Smooth muscle cell (in vitro differentiated cells): ENCODE results near the gene SEMA3F. TPM values are rescaled to one million over a fixed set of nuclear protein-coding genes. Genes with fewer than 3 reads are reported as not detected.
A peak's percentile ranks its signal among the peaks of the same experiment; 100 is the strongest.

Experiments used
- DNase-seq: peaks from one replicate; lab custom pipeline; 2025; ENCODE audit not compliant: unreplicated experiment; lab: John Stamatoyannopoulos, UW
- H2AFZ ChIP-seq: fragments of 200-600 bp; sonication (generic); 2 replicates; pipeline ENCODE4 v1.6.0; 2016; ENCODE audit warnings: antibody characterized with exemption, low read depth, mild to moderate bottlenecking
- H3F3A ChIP-seq: fragments of 200-600 bp; sonication (generic); 2 replicates; pipeline ENCODE4 v1.6.0; 2017; ENCODE audit warnings: antibody characterized with exemption, low read depth
- H3K27ac ChIP-seq: fragments of 200-600 bp; sonication (generic); 2 replicates; pipeline ENCODE4 v1.5.1; 2016; ENCODE audit warnings: low read depth, mild to moderate bottlenecking
- H3K27me3 ChIP-seq: fragments of 200-600 bp; sonication (generic); 2 replicates; pipeline ENCODE4 v1.6.1; 2016; ENCODE audit warnings: low read depth, mild to moderate bottlenecking
- H3K36me3 ChIP-seq: fragments of 200-600 bp; sonication (generic); 2 replicates; pipeline ENCODE4 v1.5.1; 2016; ENCODE audit warnings: low read depth
- H3K4me1 ChIP-seq: fragments of 200-600 bp; sonication (generic); 2 replicates; pipeline ENCODE4 v1.5.1; 2016; ENCODE audit warnings: low read depth
- H3K4me2 ChIP-seq: fragments of 200-600 bp; sonication (generic); 2 replicates; pipeline ENCODE4 v1.6.0; 2016; ENCODE audit warnings: mild to moderate bottlenecking
- H3K4me3 ChIP-seq: fragments of 200-600 bp; sonication (generic); 2 replicates; pipeline ENCODE4 v1.5.1; 2016; ENCODE audit warnings: mild to moderate bottlenecking
- H3K79me2 ChIP-seq: fragments of 200-600 bp; sonication (generic); 2 replicates; pipeline ENCODE4 v1.6.0; 2016; ENCODE audit warnings: low read depth, mild to moderate bottlenecking
- H3K9ac ChIP-seq: fragments of 200-600 bp; sonication (generic); 2 replicates; pipeline ENCODE4 v1.6.0; 2016; ENCODE audit warnings: low read depth
- H3K9me3 ChIP-seq: fragments of 200-600 bp; sonication (generic); replicated peaks from 2 replicates; pipeline ENCODE4 v1.5.1; 2016; ENCODE audit warnings: low read depth
- H4K20me1 ChIP-seq: fragments of 200-600 bp; sonication (generic); 2 replicates; pipeline ENCODE4 v1.6.0; 2016; ENCODE audit warnings: low read depth
- WGBS: methylation state at CpG from one replicate; pipeline ENCODE4 v1.1.7; 2016; ENCODE audit warnings: low lambda C conversion rate; 5-methylcytosine and 5-hydroxymethylcytosine counted together
- polyA plus RNA-seq: library from polyadenylated mRNA; unstranded; fragments of >200 nt; fragmentation: Nextera tagmentation; extraction: Ambion mirVana; gene quantifications from 2 replicates; pipeline ENCODE4 v1.2.1, GENCODE V29; 2016
- total RNA-seq: library from RNA; depleted of rRNA; stranded (reverse); fragments of >200 nt; gene quantifications from 2 replicates; pipeline ENCODE4 v1.2.3, GENCODE V29; 2014
- TF ChIP-seq, protein P1 (sequence below): fragments of 200-600 bp; sonication (generic); IDR thresholded peaks from 2 replicates; pipeline ENCODE4 v1.5.1; 2017; ENCODE audit warnings: borderline replicate concordance, mild to moderate bottlenecking, antibody characterized with exemption; ENCODE audit not compliant: insufficient read depth, poor library complexity, severe bottlenecking

Gene SEMA3F
- total and polyA plus RNA-seq, 2 experiments from 2014 or later = 9.2 to 16.9 TPM

DNA sequence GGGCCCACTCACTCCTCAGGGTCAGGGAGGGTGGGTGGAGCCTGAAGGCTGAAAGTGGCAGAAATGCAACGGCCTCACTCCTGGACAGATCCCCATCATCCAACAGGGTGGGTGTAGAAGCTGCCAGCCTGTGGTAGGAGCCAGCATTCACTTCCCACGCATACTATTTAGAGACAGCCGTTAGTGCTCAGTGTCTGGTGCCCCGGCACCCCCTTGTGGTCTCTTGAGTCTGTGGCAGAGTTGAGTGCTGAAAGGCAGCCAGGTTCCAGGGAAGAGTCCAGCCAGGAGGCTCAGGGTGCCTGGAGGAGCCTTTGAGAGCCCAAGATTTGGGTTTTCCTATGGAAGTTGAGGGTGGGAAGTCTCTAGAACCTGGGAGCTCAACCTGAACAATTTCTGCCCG, 34.1 kb downstream of the SEMA3F start:
- Histone ChIP-seq H3K4me2 (no peak overlapping the region), H4K20me1 (no peaks in the 10 kb centered on the region), H2AFZ (no peak overlapping the region), H3K4me1 (no peaks in the 10 kb centered on the region), H3K79me2 (no peaks in the 10 kb centered on the region), H3K27ac (no peak overlapping the region), H3K9me3 (no peaks in the 10 kb centered on the region), H3K9ac (no peak overlapping the region), H3K36me3 (no peaks in the 10 kb centered on the region), H3K4me3 (no peak overlapping the region), H3K27me3 (peaks cover 5% of the 10 kb centered on the region), H3F3A (no peaks in the 10 kb centered on the region)
- peak; percentile 24 for DNase-seq
- TF ChIP-seq, protein P1, sequence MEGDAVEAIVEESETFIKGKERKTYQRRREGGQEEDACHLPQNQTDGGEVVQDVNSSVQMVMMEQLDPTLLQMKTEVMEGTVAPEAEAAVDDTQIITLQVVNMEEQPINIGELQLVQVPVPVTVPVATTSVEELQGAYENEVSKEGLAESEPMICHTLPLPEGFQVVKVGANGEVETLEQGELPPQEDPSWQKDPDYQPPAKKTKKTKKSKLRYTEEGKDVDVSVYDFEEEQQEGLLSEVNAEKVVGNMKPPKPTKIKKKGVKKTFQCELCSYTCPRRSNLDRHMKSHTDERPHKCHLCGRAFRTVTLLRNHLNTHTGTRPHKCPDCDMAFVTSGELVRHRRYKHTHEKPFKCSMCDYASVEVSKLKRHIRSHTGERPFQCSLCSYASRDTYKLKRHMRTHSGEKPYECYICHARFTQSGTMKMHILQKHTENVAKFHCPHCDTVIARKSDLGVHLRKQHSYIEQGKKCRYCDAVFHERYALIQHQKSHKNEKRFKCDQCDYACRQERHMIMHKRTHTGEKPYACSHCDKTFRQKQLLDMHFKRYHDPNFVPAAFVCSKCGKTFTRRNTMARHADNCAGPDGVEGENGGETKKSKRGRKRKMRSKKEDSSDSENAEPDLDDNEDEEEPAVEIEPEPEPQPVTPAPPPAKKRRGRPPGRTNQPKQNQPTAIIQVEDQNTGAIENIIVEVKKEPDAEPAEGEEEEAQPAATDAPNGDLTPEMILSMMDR = peak; percentile 80
- WGBS = 22% methylated on average over 5 of the region's 5 CpGs

DNA sequence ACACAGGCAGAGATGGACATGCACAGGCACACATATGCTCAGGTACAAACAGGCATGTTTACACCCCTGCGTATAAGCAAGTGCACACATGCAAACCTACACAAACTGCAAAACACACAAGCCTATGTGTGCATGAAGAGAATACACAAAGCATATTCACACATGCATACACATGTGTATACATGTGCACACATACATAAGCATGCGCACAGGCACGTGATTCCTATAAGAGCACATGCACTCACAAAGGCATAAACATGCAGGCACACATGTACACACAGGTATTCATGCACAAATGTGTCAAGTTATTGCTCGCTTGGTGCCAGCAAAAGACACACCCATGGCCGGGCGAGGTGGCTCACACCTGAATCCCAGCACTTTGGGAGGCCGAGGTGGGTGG, 34.9 kb downstream of the SEMA3F start:
- no peaks in the 10 kb centered on the region for H3F3A ChIP-seq
- no peaks in the 10 kb centered on the region for H3K79me2 ChIP-seq
- H3K27ac ChIP-seq = no peak overlapping the region
- H3K9me3 ChIP-seq = no peaks in the 10 kb centered on the region
- 95% methylated on average over 7 of the region's 7 CpGs for WGBS
- no peaks in the 10 kb centered on the region for H3K36me3 ChIP-seq
- no peak overlapping the region for H3K9ac ChIP-seq
- peaks cover 5% of the 10 kb centered on the region for H3K27me3 ChIP-seq
- TF ChIP-seq, protein P1 = no peak
- H3K4me3 ChIP-seq = no peak overlapping the region
- H2AFZ ChIP-seq = no peak overlapping the region
- no peaks in the 10 kb centered on the region for H3K4me1 ChIP-seq
- no peak overlapping the region for H3K4me2 ChIP-seq
- H4K20me1 ChIP-seq = no peaks in the 10 kb centered on the region
- DNase-seq = no peak

DNA sequence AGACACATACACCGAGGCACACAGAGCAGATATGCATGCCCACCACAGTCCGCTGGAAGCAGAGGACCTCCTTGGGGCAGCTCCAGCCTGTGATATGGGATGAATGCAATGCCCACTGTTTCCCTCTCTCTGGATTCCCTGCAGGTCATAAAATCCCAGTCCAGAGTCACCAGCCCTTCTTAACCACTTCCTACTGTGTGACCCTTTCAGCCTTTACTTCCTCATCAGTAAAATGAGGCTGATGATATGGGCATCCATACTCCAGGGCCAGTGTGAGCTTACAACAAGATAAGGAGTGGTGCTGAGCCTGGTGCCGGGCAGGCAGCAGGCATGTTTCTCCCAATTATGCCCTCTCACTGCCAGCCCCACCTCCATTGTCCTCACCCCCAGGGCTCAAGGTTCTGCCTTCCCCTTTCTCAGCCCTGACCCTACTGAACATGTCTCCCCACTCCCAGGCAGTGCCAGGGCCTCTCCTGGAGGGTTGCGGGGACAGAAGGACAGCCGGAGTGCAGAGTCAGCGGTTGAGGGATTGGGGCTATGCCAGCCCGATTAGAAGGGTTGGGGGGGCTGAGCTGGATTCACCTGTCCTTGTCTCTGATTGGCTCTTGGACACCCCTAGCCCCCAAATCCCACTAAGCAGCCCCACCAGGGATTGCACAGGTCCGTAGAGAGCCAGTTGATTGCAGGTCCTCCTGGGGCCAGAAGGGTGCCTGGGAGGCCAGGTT, 36.0 kb downstream of the SEMA3F start, which contains the start of gene GNAT1:
Gene GNAT1 (plus strand): TSS at position 675 of the 725 bp plus-strand sequence. CDS start 116 bp downstream, outside the sequence.
- Histone ChIP-seq H3K36me3 (no peaks in the 10 kb centered on the region), H3K4me3 (no peak within 1 kb of the TSS), H3K4me2 (no peak within 1 kb of the TSS), H3K79me2 (no peaks in the 10 kb centered on the region), H3F3A (no peaks in the 10 kb centered on the region), H3K27me3 (peaks cover 5% of the 10 kb centered on the region), H3K9ac (no peak within 1 kb of the TSS), H2AFZ (no peak within 1 kb of the TSS), H3K4me1 (no peaks in the 10 kb centered on the region), H3K27ac (no peak within 1 kb of the TSS), H3K9me3 (no peaks in the 10 kb centered on the region), H4K20me1 (no peaks in the 10 kb centered on the region)
- 87% methylated on average over 8 of the region's 8 CpGs for WGBS
- DNase-seq = no peak
- TF ChIP-seq, protein P1 = no peak

DNA sequence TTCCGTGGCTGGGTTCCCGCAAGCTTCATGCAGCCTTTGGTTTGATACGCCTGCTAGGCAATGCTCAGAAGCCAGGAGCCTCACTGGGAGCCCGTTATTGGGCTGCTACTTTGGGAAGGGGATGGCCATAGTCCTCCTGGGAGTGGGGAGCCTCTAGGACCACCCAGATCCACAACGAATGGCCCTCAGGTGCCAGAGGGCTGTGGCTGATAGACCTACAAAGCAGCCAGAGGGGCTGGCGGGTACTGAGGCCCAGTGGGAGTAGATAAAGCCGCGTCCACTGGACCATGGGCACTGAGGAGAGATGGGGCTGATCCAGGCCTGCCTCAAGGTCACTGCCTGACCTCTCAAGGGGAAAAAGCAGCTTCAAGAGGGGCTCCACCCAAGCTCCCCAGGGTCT, 37.0 kb downstream of the SEMA3F start:
- 90% methylated on average over 8 of the region's 8 CpGs for WGBS
- DNase-seq = no peak

More for the DNA sequence above, 37.0 kb downstream of the SEMA3F start:
- H3K4me3 ChIP-seq = no peak overlapping the region
- no peaks in the 10 kb centered on the region for H3K79me2 ChIP-seq
- no peaks in the 10 kb centered on the region for H3F3A ChIP-seq
- no peaks in the 10 kb centered on the region for H4K20me1 ChIP-seq
- no peak overlapping the region for H2AFZ ChIP-seq
- H3K27me3 ChIP-seq = peaks cover 5% of the 10 kb centered on the region
- H3K4me1 ChIP-seq = no peaks in the 10 kb centered on the region
- no peaks in the 10 kb centered on the region for H3K9me3 ChIP-seq
- H3K9ac ChIP-seq = no peak overlapping the region
- no peaks in the 10 kb centered on the region for H3K36me3 ChIP-seq
- no peak overlapping the region for H3K4me2 ChIP-seq
- no peak overlapping the region for H3K27ac ChIP-seq
- TF ChIP-seq, protein P1 = no peak
